IMR-90 (cell line): ENCODE data around the gene EMCN. TPM values are rescaled to one million over a fixed set of nuclear protein-coding genes. Genes with fewer than 3 reads are reported as not detected.

ENCODE experiments used
- ATAC-seq: fragments of 200-7000 bp; cut with Tn5 transposase; 2 replicates; pipeline ENCODE4 v1.9.1; 2020; ENCODE audit warnings: low read depth, mild to moderate bottlenecking, moderate library complexity
- BruUV-seq: library from RNA; stranded (reverse); fragments of 400-500 nt; replicated peaks from 2 replicates; lab custom pipeline; 2021; lab: Mats Ljungman, UMichigan
- CTCF ChIA-PET: fragments of 300-600 bp; formaldehyde crosslinking; extraction: SDS; loops from one replicate; lab custom pipeline; 2021; ENCODE audit warnings: antibody characterized with exemption; lab: Yijun Ruan, JAX
- POLR2A ChIA-PET: fragments of 300-600 bp; sonication (Branson Sonifier 250); formaldehyde crosslinking; loops from one replicate; lab custom pipeline; 2022; ENCODE audit warnings: antibody characterized with exemption; ENCODE audit not compliant: unreplicated experiment; lab: Charles Lee
- DNase-seq: peaks from one replicate; pipeline ENCODE4 v3.0.0; 2013
- H2AFZ ChIP-seq: replicated peaks from 2 replicates; pipeline ENCODE3; 2013; ENCODE audit warnings: low read length, mild to moderate bottlenecking; ENCODE audit not compliant: poor library complexity
- H2AK5ac ChIP-seq: 2 replicates; pipeline ENCODE4 v1.6.1; 2013; ENCODE audit warnings: low read depth, low read length, inconsistent platforms
- H2AK9ac ChIP-seq: replicated peaks from 2 replicates; pipeline ENCODE3; 2013; ENCODE audit warnings: mild to moderate bottlenecking, low read depth, low read length, moderate library complexity; ENCODE audit not compliant: poor library complexity
- H2BK120ac ChIP-seq: 2 replicates; pipeline ENCODE4 v1.6.1; 2013; ENCODE audit warnings: low read depth, low read length, inconsistent platforms
- H2BK15ac ChIP-seq: 3 replicates; pipeline ENCODE4 v1.6.1; 2013; ENCODE audit warnings: low read depth, low read length, inconsistent platforms
- H2BK20ac ChIP-seq: 2 replicates; pipeline ENCODE4 v1.6.1; 2013; ENCODE audit warnings: low read depth, mild to moderate bottlenecking, inconsistent platforms, low read length, moderate library complexity
- H2BK5ac ChIP-seq: 2 replicates; pipeline ENCODE4 v1.6.1; 2013; ENCODE audit warnings: mild to moderate bottlenecking, low read depth, low read length, inconsistent platforms; ENCODE audit not compliant: poor library complexity, severe bottlenecking
- H3K14ac ChIP-seq: replicated peaks from 2 replicates; pipeline ENCODE4 v1.6.1; 2013; ENCODE audit warnings: low read depth, low read length, inconsistent platforms
- H3K18ac ChIP-seq: 2 replicates; pipeline ENCODE4 v1.6.1; 2013; ENCODE audit warnings: low read depth, low read length, control low read depth
- H3K23ac ChIP-seq: 2 replicates; pipeline ENCODE4 v1.6.1; 2013; ENCODE audit warnings: low read depth, low read length, inconsistent platforms
- H3K27ac ChIP-seq: 2 replicates; pipeline ENCODE4 v1.5.1; 2013; ENCODE audit warnings: mild to moderate bottlenecking, control low read depth, low read length; ENCODE audit not compliant: insufficient read depth
- H3K27me3 ChIP-seq: 2 replicates; pipeline ENCODE4 v1.6.1; 2013; ENCODE audit warnings: low read length; ENCODE audit not compliant: control insufficient read depth, insufficient read depth
- H3K36me3 ChIP-seq: 2 replicates; pipeline ENCODE4 v1.6.1; 2013; ENCODE audit warnings: low read length, mixed read lengths; ENCODE audit not compliant: control insufficient read depth, insufficient read depth
- H3K4ac ChIP-seq: 2 replicates; pipeline ENCODE4 v1.6.1; 2013; ENCODE audit warnings: low read depth, low read length, inconsistent platforms
- H3K4me1 ChIP-seq: 2 replicates; pipeline ENCODE4 v1.6.1; 2013; ENCODE audit warnings: low read length, mixed read lengths; ENCODE audit not compliant: control insufficient read depth, insufficient read depth
- H3K4me2 ChIP-seq: 2 replicates; pipeline ENCODE4 v1.6.1; 2013; ENCODE audit warnings: low read depth, mild to moderate bottlenecking, control low read depth, low read length, moderate library complexity
- H3K4me3 ChIP-seq: 2 replicates; pipeline ENCODE4 v1.5.1; 2013; ENCODE audit warnings: low read depth, mild to moderate bottlenecking, control low read depth, low read length, moderate library complexity; ENCODE audit not compliant: insufficient read depth
- H3K56ac ChIP-seq: 2 replicates; pipeline ENCODE4 v1.6.1; 2013; ENCODE audit warnings: low read length, inconsistent platforms; ENCODE audit not compliant: insufficient read depth; ENCODE audit errors: extremely low read depth
- H3K79me1 ChIP-seq, 2 experiments: 2 replicates each; pipeline ENCODE4 v1.6.1; 2013; ENCODE audit warnings: low read length in 2 of 2, inconsistent platforms in 1 of 2, low read depth in 1 of 2
- H3K9ac ChIP-seq: 2 replicates; pipeline ENCODE4 v1.6.1; 2013; ENCODE audit warnings: low read depth, low read length, control low read depth
- H3K9me1 ChIP-seq: 2 replicates; pipeline ENCODE4 v1.6.1; 2013; ENCODE audit warnings: low read length, inconsistent platforms; ENCODE audit not compliant: insufficient read depth
- H3K9me3 ChIP-seq: 2 replicates; pipeline ENCODE4 v1.6.1; 2013; ENCODE audit warnings: low read length; ENCODE audit not compliant: control insufficient read depth, insufficient read depth
- H4K20me1 ChIP-seq: 2 replicates; pipeline ENCODE4 v1.6.1; 2013; ENCODE audit warnings: low read length, inconsistent platforms; ENCODE audit not compliant: insufficient read depth
- H4K5ac ChIP-seq: 2 replicates; pipeline ENCODE4 v1.6.1; 2013; ENCODE audit warnings: mild to moderate bottlenecking, low read depth, low read length, control low read depth
- H4K8ac ChIP-seq, 2 experiments: 2 replicates each; pipeline ENCODE4 v1.6.1; 2013; ENCODE audit warnings: low read depth in 2 of 2, low read length in 2 of 2, control low read depth in 1 of 2, inconsistent platforms in 1 of 2
- H4K91ac ChIP-seq: 2 replicates; pipeline ENCODE4 v1.6.1; 2013; ENCODE audit warnings: low read depth, low read length, inconsistent platforms; ENCODE audit not compliant: insufficient read depth
- BHLHE40 ChIP-seq: fragments of 150-350 bp; IDR thresholded peaks from 2 replicates; pipeline ENCODE4 v1.6.1; 2016; ENCODE audit warnings: mild to moderate bottlenecking, low read depth, low read length
- CHD1 ChIP-seq: IDR thresholded peaks from 2 replicates; pipeline ENCODE4 v1.6.1; 2012; ENCODE audit warnings: low read depth, low read length, improper control_type of control experiment
- MAFK ChIP-seq: IDR thresholded peaks from 2 replicates; pipeline ENCODE4 v1.6.1; 2012; ENCODE audit warnings: low read depth, low read length, improper control_type of control experiment
- MAZ ChIP-seq: IDR thresholded peaks from 2 replicates; pipeline ENCODE4 v1.6.1; 2012; ENCODE audit warnings: low read depth, mild to moderate bottlenecking, low read length, improper control_type of control experiment, moderate library complexity, borderline replicate concordance
- NFE2L2 ChIP-seq: fragments of 150-350 bp; IDR thresholded peaks from 2 replicates; pipeline ENCODE4 v1.6.1; 2016; ENCODE audit warnings: low read depth, mild to moderate bottlenecking, low read length
- POLR2A ChIP-seq: IDR thresholded peaks from 2 replicates; pipeline ENCODE4 v1.6.1; 2012; ENCODE audit warnings: mild to moderate bottlenecking, low read depth, low read length
- RCOR1 ChIP-seq: IDR thresholded peaks from 2 replicates; pipeline ENCODE4 v1.6.1; 2012; ENCODE audit warnings: mild to moderate bottlenecking, low read length, improper control_type of control experiment; ENCODE audit not compliant: insufficient replicate concordance
- WGBS, 2 experiments: methylation state at CpG; one replicate each; pipeline versions ENCODE4 v1.1.5 to v1.1.7; 2013; ENCODE audit warnings: missing lambda C conversion rate in 2 of 2; ENCODE audit not compliant: insufficient read length in 1 of 2; ENCODE audit errors: extremely low coverage in 2 of 2; 5-methylcytosine and 5-hydroxymethylcytosine counted together
- dilution Hi-C: fragments of 300-500 bp; cut with HindIII; formaldehyde crosslinking; loops from one replicate; pipeline ENCODE4 v1.14.3; 2018; ENCODE audit warnings: low sequenced_read_pairs; ENCODE audit not compliant: unreplicated experiment
- in situ Hi-C: fragments of 300-500 bp; cut with MboI; formaldehyde crosslinking; loops from 3 replicates; pipeline ENCODE4 v1.14.3; 2019; ENCODE audit warnings: low sequenced_read_pairs, inconsistent platforms, mixed read lengths
- intact Hi-C: fragments of 100-400 bp; cut with micrococcal nuclease; formaldehyde crosslinking; loops from 2 replicates; pipeline ENCODE4 v1.10.0; 2022
- polyA plus RNA-seq, 3 experiments: library from polyadenylated mRNA; depleted of rRNA; stranded (reverse); fragments of >200 nt; gene quantifications; 2 replicates each; pipeline ENCODE4 v1.2.3, GENCODE V29; 2012; ENCODE audit warnings: low replicate concordance in 1 of 3
- total RNA-seq: library from RNA; depleted of rRNA; stranded (reverse); fragments of >200 nt; gene quantifications from 2 replicates; pipeline ENCODE4 v1.2.3, GENCODE V29; 2012
- TF ChIP-seq, protein P1 (sequence below): fragments of 150-350 bp; IDR thresholded peaks from 2 replicates; pipeline ENCODE4 v1.6.1; 2017; ENCODE audit warnings: mild to moderate bottlenecking, antibody characterized with exemption, low read length, low read depth

EMCN gene
- total and polyA plus RNA-seq, 2 of the 4 experiments (the other 2 are of a cell fraction) = not detected

DNA sequence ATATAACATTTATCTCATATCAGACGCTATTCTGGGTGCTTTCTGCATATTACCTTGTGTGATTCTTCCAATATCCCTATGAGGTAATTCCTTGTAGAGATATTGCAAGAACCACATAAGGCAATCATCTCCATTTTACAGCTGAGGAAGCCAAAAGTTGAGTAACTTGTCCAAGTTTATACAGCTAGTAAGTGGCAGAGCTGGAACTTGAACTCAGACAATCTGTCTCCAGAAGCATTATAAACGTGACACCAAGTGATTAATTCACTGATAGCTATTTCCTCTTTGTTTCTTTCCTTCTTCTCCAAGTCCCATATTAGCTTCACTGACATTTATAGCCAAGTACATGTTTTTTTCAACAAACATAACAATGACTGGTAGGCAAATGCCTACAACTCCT is 7.3 kb downstream of the EMCN start:
- no peak for TF ChIP-seq BHLHE40
- no peak for TF ChIP-seq POLR2A
- TF ChIP-seq, protein P1, sequence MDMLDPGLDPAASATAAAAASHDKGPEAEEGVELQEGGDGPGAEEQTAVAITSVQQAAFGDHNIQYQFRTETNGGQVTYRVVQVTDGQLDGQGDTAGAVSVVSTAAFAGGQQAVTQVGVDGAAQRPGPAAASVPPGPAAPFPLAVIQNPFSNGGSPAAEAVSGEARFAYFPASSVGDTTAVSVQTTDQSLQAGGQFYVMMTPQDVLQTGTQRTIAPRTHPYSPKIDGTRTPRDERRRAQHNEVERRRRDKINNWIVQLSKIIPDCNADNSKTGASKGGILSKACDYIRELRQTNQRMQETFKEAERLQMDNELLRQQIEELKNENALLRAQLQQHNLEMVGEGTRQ = no peak
- TF ChIP-seq MAZ = no peak
- TF ChIP-seq NFE2L2 = no peak
- TF ChIP-seq CHD1 = no peak
- no peak for TF ChIP-seq RCOR1
- no peak for TF ChIP-seq MAFK
- no peak overlapping the region for H3K27ac ChIP-seq
- no peaks in the 10 kb centered on the region for H3K27me3 ChIP-seq
- ATAC-seq (no peak), DNase-seq (no peak)
- no peak overlapping the region for H4K8ac ChIP-seq
- no peak overlapping the region for H2BK120ac ChIP-seq
- no peak overlapping the region for H3K4me2 ChIP-seq
- no peak overlapping the region for H3K18ac ChIP-seq
- H3K23ac ChIP-seq = no peak overlapping the region
- no peak overlapping the region for H3K56ac ChIP-seq
- H3K4me1 ChIP-seq = no peaks in the 10 kb centered on the region
- H3K36me3 ChIP-seq = no peaks in the 10 kb centered on the region
- no peaks in the 10 kb centered on the region for H3K9me1 ChIP-seq
- no peak overlapping the region for H3K9ac ChIP-seq
- no peaks in the 10 kb centered on the region for H3K79me1 ChIP-seq
- no peak overlapping the region for H2BK15ac ChIP-seq
- dilution Hi-C loops = no loop called here
- H2BK5ac ChIP-seq = no peak overlapping the region
- H2AK9ac ChIP-seq = no peak overlapping the region
- 0% methylated on average over 1 of the region's 2 CpGs; no CpG with 5 or more reads in 1 of the 2 experiments for WGBS, 2 experiments
- no peak overlapping the region for H3K4me3 ChIP-seq
- intact Hi-C loops = no loop called here
- no peak overlapping the region for H4K5ac ChIP-seq
- POLR2A ChIA-PET = no interaction called here
- BruUV-seq = no TSS peak
- no peak overlapping the region for H3K14ac ChIP-seq
- H4K91ac ChIP-seq = no peak overlapping the region
- in situ Hi-C loops = no loop called here
- H3K4ac ChIP-seq = no peak overlapping the region
- H2BK20ac ChIP-seq = no peak overlapping the region
- CTCF ChIA-PET = no interaction called here
- no peaks in the 10 kb centered on the region for H4K20me1 ChIP-seq
- no peaks in the 10 kb centered on the region for H3K9me3 ChIP-seq
- H2AK5ac ChIP-seq = no peak overlapping the region
- H2AFZ ChIP-seq = no peak overlapping the region
